GM12872 (cell line): Measurements from ENCODE around the gene VGF.

ENCODE experiments used
- TF ChIP-seq, protein P1 (sequence below): IDR thresholded peaks from 3 replicates; pipeline ENCODE4 v1.5.1; 2011; ENCODE audit warnings: low read depth, mild to moderate bottlenecking, low read length, moderate library complexity; ENCODE audit not compliant: insufficient read depth

The VGF gene

DNA sequence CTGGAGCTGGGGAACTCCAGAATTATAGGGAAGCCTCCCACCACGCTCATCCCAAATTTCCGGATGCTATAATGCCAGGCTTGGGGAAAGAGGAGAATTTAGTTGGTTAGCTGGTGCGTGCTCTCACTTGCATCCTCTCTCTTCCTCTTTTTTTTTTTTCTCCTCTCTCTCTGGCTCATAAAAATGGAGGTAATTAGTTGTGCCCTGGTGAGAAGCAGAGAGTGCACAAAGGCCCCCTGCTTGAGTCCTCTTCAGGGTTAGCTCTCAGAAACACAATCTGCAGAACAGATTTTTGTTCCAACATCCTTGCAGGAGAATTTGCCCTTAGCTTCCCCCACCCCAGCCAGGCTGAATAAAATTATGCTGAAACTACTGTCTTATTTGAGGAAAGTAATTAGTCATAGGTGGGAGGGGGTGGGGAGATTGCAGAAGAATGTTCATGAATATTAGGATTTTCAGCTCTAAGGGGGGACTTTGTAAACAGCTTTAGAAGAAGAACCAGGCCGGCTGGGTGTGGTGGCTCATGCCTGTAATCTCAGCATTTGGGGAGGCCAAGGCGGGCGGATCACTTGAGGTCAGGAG lies 30.9 kb downstream of the VGF start:
- TF ChIP-seq, protein P1, sequence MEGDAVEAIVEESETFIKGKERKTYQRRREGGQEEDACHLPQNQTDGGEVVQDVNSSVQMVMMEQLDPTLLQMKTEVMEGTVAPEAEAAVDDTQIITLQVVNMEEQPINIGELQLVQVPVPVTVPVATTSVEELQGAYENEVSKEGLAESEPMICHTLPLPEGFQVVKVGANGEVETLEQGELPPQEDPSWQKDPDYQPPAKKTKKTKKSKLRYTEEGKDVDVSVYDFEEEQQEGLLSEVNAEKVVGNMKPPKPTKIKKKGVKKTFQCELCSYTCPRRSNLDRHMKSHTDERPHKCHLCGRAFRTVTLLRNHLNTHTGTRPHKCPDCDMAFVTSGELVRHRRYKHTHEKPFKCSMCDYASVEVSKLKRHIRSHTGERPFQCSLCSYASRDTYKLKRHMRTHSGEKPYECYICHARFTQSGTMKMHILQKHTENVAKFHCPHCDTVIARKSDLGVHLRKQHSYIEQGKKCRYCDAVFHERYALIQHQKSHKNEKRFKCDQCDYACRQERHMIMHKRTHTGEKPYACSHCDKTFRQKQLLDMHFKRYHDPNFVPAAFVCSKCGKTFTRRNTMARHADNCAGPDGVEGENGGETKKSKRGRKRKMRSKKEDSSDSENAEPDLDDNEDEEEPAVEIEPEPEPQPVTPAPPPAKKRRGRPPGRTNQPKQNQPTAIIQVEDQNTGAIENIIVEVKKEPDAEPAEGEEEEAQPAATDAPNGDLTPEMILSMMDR: no peak

DNA sequence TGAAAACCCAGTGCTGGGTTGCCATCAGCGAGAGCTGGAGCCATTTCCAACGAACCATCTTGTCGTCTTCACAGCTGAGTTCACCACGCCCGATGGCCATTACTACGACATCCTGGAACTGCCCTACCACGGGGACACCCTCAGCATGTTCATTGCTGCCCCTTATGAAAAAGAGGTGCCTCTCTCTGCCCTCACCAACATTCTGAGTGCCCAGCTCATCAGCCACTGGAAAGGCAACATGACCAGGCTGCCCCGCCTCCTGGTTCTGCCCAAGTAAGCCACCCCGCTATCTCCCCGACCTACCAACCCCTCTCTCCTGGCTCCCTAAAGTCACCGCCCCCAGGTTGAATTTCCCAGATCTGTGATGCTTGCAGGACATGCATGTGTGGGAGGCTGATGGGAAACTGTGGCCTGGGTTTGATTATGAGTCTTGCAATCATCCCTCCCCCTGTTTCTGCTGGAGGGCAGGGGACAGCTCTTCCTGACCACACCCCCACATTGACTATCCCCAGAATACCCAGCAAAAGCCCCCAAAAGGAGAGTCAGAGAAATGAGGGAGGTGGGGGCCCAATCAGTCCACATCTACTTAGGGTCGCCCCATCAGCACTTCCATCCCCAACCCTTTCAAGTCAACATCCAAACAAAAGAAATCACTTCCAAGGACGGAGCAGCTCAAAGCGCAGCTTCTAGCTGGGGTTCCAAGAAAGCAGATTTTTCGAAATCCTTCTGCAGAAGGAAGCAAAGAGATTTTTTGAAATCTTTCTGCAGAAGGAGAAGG lies 31.6 kb downstream of the VGF start:
- TF ChIP-seq, protein P1: no peak

DNA sequence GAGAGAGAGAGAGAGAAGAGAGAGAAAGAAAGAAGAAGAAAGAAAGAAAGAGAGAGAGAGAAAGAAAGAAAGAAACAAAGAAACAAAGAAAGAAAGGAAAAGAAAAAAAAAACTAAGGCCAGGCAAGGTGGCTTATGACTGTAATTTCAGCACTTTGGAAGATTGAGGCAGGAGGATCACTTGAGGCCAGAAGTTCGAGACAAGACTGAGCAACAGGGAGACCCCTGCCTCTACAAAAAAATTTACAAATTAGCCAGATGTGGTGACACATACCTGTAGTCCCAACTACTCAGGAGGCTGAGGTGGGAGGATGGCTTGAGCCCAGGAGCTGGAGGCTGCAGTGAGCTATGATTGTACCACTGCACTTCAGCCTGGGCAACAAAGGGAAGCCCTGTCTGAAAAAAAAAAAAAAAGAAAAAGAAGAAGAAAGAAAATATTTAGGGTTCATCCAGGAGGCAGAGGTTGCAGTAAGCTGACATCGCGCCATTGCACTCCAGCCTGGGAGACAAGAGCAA lies 35.7 kb downstream of the VGF start:
- TF ChIP-seq, protein P1: no peak

DNA sequence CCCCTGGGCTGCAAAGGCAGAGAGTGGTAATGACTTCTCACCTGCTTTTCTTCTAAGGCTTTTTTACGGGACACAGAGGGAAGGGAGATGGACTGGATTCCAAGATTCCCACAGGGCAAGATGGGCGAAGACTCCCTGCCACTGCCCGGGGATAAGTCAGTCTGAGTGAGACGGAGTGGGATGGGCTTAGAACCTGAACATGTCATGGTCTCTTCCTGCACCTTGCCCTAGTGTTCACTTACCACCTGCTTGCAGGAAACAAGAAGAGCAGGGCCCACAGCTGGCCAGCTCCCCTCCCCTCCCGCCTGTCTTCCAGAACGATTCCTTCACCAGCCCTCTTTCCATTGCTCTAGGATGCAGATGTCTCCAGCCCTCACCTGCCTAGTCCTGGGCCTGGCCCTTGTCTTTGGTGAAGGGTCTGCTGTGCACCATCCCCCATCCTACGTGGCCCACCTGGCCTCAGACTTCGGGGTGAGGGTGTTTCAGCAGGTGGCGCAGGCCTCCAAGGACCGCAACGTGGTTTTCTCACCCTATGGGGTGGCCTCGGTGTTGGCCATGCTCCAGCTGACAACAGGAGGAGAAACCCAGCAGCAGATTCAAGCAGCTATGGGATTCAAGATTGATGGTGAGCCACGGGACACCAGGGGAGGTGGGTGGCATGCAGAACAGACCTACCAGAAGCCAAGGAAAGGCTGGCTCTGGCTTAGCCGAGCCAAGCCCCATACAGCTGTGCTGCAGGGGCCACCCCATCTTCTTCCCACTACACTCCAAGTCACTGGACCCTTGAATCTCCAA lies 37.1 kb downstream of the VGF start:
- TF ChIP-seq, protein P1: no peak

DNA sequence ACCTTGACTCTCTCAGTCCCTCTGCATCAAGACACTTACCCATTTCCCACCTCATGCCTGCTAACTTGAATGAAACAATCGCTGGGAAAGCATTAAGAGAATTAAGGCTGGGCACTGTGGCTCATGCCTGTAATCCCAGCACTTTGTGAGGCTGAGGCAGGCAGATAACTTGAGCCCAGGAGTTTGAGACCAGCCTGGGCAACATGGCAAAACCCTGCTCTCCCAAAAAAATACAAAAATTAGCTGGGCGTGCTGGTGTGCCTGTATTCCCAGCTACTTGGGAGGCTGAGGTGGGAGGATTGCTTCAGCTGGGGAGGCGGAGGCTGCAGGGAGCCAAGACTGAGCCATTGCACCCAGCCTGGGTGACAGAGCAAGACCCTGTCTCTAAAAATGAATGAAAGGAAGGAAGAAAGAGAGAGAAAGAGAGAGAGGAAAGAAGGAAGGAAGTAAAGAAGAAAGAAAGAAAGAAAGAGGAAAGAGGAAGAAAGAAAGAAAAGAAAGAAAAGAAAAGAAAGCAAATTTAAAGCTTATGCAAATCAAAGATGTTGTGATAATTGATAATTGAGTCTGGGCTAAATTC lies 37.8 kb downstream of the VGF start:
- TF ChIP-seq, protein P1: no peak

DNA sequence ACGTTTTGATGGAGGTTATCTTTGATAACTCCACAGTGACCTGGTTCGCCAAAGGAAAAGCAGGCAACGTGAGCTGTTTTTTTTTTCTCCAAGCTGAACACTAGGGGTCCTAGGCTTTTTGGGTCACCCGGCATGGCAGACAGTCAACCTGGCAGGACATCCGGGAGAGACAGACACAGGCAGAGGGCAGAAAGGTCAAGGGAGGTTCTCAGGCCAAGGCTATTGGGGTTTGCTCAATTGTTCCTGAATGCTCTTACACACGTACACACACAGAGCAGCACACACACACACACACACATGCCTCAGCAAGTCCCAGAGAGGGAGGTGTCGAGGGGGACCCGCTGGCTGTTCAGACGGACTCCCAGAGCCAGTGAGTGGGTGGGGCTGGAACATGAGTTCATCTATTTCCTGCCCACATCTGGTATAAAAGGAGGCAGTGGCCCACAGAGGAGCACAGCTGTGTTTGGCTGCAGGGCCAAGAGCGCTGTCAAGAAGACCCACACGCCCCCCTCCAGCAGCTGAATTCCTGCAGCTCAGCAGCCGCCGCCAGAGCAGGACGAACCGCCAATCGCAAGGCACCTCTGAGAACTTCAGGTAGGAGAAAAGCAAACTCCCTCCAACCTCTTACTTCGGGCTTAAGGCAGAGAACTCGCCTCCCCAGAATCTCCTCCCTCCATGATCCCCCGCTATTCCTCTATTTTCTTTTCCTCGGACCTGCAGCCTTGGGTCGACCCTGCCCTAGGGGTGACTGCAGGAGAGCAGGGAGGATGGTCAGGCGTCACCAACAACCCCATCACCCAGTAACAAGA lies 38.5 kb downstream of the VGF start, which contains the start of gene SERPINE1:
TSS of gene SERPINE1 (plus strand) at position 454 of the 809 bp plus-strand sequence. CDS start 1,290 bp downstream, outside the sequence.
- TF ChIP-seq, protein P1: peak; percentile 56
